Breast epithelium (tissue), 3 donors: ENCODE data around the gene BCAT1.

Experiments used
- POLR2AphosphoS5 ChIP-seq, 3 donors: sonication (generic); formaldehyde crosslinking; IDR thresholded peaks; one replicate each; pipeline ENCODE4 v1.6.1; 2017; ENCODE audit warnings: antibody characterized with exemption in 3 of 3
- TF ChIP-seq, protein P1 (sequence below), 3 donors: fragments of 450-650 bp; IDR thresholded peaks; one replicate each; pipeline ENCODE4 v1.5.1; 2016 to 2017; ENCODE audit warnings: antibody characterized with exemption in 3 of 3, mild to moderate bottlenecking in 3 of 3, moderate library complexity in 3 of 3

DNA sequence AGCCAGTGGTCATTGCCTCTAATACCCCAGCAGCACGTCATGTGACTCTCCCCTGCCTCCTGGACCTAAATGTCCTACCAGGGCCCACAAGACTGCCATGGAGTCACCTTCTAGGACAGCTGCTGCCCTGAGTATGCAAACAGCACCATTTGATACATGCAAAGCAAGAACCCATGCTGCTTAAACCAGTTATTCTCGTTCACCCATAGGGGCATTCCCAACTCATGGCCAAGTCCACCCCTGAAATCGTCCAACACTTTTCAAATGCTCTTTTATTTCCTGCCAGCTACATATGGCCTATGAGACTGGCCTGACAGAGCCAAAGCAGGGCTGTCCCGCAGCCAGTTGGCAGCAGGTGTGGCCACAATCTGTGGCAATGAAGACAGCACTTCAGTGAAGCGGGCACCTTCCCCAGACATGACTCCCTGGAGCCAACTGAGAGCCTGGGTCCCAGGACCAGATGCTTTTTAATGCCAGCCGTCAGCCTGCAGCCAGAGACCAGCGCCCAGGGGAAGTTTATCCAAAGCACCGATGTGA is 99.9 kb downstream of the BCAT1 start:
- TF ChIP-seq, protein P1, sequence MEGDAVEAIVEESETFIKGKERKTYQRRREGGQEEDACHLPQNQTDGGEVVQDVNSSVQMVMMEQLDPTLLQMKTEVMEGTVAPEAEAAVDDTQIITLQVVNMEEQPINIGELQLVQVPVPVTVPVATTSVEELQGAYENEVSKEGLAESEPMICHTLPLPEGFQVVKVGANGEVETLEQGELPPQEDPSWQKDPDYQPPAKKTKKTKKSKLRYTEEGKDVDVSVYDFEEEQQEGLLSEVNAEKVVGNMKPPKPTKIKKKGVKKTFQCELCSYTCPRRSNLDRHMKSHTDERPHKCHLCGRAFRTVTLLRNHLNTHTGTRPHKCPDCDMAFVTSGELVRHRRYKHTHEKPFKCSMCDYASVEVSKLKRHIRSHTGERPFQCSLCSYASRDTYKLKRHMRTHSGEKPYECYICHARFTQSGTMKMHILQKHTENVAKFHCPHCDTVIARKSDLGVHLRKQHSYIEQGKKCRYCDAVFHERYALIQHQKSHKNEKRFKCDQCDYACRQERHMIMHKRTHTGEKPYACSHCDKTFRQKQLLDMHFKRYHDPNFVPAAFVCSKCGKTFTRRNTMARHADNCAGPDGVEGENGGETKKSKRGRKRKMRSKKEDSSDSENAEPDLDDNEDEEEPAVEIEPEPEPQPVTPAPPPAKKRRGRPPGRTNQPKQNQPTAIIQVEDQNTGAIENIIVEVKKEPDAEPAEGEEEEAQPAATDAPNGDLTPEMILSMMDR (IDR thresholded peaks at IDR 0.05): no peak
- TF ChIP-seq POLR2AphosphoS5 (IDR thresholded peaks at IDR 0.05): no peak
